SK-N-SH treated with all-trans-retinoic acid at 6 μM for 48 hours (cell line): ENCODE data around the gene SPRING1.
"Not testable (repeated sequence)": the region's sequence is repeated elsewhere in the genome, so short reads cannot be mapped to it uniquely, and the experiment has no call there.

Source experiments
- ATAC-seq: fragments of 200-7000 bp; cut with Tn5 transposase; 3 replicates; pipeline ENCODE4 v1.9.1; 2020; ENCODE audit warnings: mild to moderate bottlenecking, moderate library complexity
- ARNTL ChIP-seq: fragments of 450-650 bp; formaldehyde crosslinking; IDR thresholded peaks from 2 replicates; pipeline ENCODE4 v1.5.0; 2020; ENCODE audit warnings: low read depth, mild to moderate bottlenecking, moderate library complexity, borderline replicate concordance
- BACH2 ChIP-seq: fragments of 250-450 bp; sonication (Bioruptor Pico); IDR thresholded peaks from 2 replicates; pipeline ENCODE4 v1.9.0; 2021; ENCODE audit warnings: mild to moderate bottlenecking, borderline replicate concordance
- CSDC2 ChIP-seq: fragments of 250-450 bp; sonication (Bioruptor Pico); IDR thresholded peaks from 2 replicates; pipeline ENCODE4 v1.5.0; 2020; ENCODE audit warnings: mild to moderate bottlenecking, moderate library complexity
- ESRRG ChIP-seq: fragments of 250-450 bp; sonication (Bioruptor Pico); IDR thresholded peaks from 2 replicates; pipeline ENCODE4 v1.6.1; 2021; ENCODE audit warnings: mild to moderate bottlenecking
- GLIS3 ChIP-seq: fragments of 250-450 bp; sonication (Bioruptor Pico); IDR thresholded peaks from 2 replicates; pipeline ENCODE4 v1.5.0; 2020; ENCODE audit warnings: mild to moderate bottlenecking, moderate library complexity
- ISL1 ChIP-seq: fragments of 250-450 bp; sonication (Bioruptor Pico); IDR thresholded peaks from 2 replicates; pipeline ENCODE4 v2.1.2; 2022; ENCODE audit warnings: mild to moderate bottlenecking, moderate library complexity
- OSR1 ChIP-seq: fragments of 250-450 bp; sonication (Bioruptor Pico); IDR thresholded peaks from 2 replicates; pipeline ENCODE4 v1.8.0; 2022; ENCODE audit warnings: moderate library complexity, mild to moderate bottlenecking, inconsistent platforms
- PATZ1 ChIP-seq: fragments of 250-450 bp; sonication (Bioruptor Pico); IDR thresholded peaks from 2 replicates; pipeline ENCODE4 v1.8.0; 2020; ENCODE audit warnings: mild to moderate bottlenecking, moderate library complexity, borderline replicate concordance
- PPARA ChIP-seq: fragments of 250-450 bp; sonication (Bioruptor Pico); IDR thresholded peaks from 2 replicates; pipeline ENCODE4 v1.5.0; 2020; ENCODE audit warnings: mild to moderate bottlenecking, borderline replicate concordance
- SNAI2 ChIP-seq: fragments of 250-450 bp; sonication (Bioruptor Pico); IDR thresholded peaks from 2 replicates; pipeline ENCODE4 v1.5.0; 2020; ENCODE audit warnings: mild to moderate bottlenecking, moderate library complexity
- TCF4 ChIP-seq: fragments of 250-450 bp; sonication (Bioruptor Pico); IDR thresholded peaks from 2 replicates; pipeline ENCODE4 v1.8.0; 2021; ENCODE audit warnings: mild to moderate bottlenecking, moderate library complexity, borderline replicate concordance
- ZC3H10 ChIP-seq: fragments of 250-450 bp; sonication (Bioruptor Pico); IDR thresholded peaks from 2 replicates; pipeline ENCODE4 v1.5.1; 2021; ENCODE audit warnings: mild to moderate bottlenecking, moderate library complexity
- ZFP3 ChIP-seq: fragments of 250-450 bp; sonication (Bioruptor Pico); IDR thresholded peaks from 2 replicates; pipeline ENCODE4 v1.5.0; 2020; ENCODE audit warnings: mild to moderate bottlenecking, moderate library complexity
- ZFP30 ChIP-seq: fragments of 450-650 bp; formaldehyde crosslinking; IDR thresholded peaks from 2 replicates; pipeline ENCODE4 v1.5.0; 2022; ENCODE audit warnings: mild to moderate bottlenecking, moderate library complexity
- ZNF565 ChIP-seq: fragments of 450-650 bp; formaldehyde crosslinking; conservative IDR thresholded peaks from 2 replicates; pipeline ENCODE4 v1.5.0; 2020; ENCODE audit warnings: low read depth, mild to moderate bottlenecking, moderate library complexity
- ZNF70 ChIP-seq: fragments of 450-650 bp; formaldehyde crosslinking; IDR thresholded peaks from 2 replicates; pipeline ENCODE4 v1.5.0; 2020; ENCODE audit warnings: mild to moderate bottlenecking, moderate library complexity
- ZNF8 ChIP-seq: fragments of 450-650 bp; formaldehyde crosslinking; IDR thresholded peaks from 2 replicates; pipeline ENCODE4 v1.5.0; 2020; ENCODE audit warnings: mild to moderate bottlenecking, moderate library complexity
- TF ChIP-seq, protein P1 (sequence below): fragments of 250-450 bp; sonication (Bioruptor Pico); IDR thresholded peaks from 2 replicates; pipeline ENCODE4 v1.5.1; 2021; ENCODE audit warnings: mild to moderate bottlenecking, moderate library complexity
- TF ChIP-seq, protein P2 (sequence below): fragments of 250-450 bp; sonication (Bioruptor Pico); IDR thresholded peaks from 2 replicates; pipeline ENCODE4 v1.5.1; 2020; ENCODE audit warnings: low read depth, mild to moderate bottlenecking, moderate library complexity
- TF ChIP-seq, protein P3 (sequence below): fragments of 250-450 bp; sonication (Bioruptor Pico); IDR thresholded peaks from 2 replicates; pipeline ENCODE4 v1.5.0; 2020; ENCODE audit warnings: mild to moderate bottlenecking, moderate library complexity

SPRING1 gene

GRCh38 chr12:116745554-116745953 lies 7.7 kb upstream of the SPRING1 start:
- ATAC-seq = no peak
- TF ChIP-seq BACH2 (CRISPR knock-in tag) (no peak), OSR1 (CRISPR knock-in tag) (no peak), ZFP3 (CRISPR knock-in tag) (no peak), ARNTL (CRISPR knock-in tag) (no peak), ZFP30 (no peak), GLIS3 (CRISPR knock-in tag) (no peak), ZC3H10 (CRISPR knock-in tag) (no peak), PATZ1 (CRISPR knock-in tag) (no peak), ISL1 (CRISPR knock-in tag) (no peak), PPARA (no peak), TCF4 (CRISPR knock-in tag) (no peak)
- TF ChIP-seq, protein P1, sequence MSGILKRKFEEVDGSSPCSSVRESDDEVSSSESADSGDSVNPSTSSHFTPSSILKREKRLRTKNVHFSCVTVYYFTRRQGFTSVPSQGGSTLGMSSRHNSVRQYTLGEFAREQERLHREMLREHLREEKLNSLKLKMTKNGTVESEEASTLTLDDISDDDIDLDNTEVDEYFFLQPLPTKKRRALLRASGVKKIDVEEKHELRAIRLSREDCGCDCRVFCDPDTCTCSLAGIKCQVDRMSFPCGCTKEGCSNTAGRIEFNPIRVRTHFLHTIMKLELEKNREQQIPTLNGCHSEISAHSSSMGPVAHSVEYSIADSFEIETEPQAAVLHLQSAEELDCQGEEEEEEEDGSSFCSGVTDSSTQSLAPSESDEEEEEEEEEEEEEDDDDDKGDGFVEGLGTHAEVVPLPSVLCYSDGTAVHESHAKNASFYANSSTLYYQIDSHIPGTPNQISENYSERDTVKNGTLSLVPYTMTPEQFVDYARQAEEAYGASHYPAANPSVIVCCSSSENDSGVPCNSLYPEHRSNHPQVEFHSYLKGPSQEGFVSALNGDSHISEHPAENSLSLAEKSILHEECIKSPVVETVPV (CRISPR knock-in tag) = no peak
- TF ChIP-seq, protein P2, sequence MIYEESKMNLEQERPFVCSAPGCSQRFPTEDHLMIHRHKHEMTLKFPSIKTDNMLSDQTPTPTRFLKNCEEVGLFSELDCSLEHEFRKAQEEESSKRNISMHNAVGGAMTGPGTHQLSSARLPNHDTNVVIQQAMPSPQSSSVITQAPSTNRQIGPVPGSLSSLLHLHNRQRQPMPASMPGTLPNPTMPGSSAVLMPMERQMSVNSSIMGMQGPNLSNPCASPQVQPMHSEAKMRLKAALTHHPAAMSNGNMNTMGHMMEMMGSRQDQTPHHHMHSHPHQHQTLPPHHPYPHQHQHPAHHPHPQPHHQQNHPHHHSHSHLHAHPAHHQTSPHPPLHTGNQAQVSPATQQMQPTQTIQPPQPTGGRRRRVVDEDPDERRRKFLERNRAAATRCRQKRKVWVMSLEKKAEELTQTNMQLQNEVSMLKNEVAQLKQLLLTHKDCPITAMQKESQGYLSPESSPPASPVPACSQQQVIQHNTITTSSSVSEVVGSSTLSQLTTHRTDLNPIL (CRISPR knock-in tag) = no peak
- TF ChIP-seq, protein P3, sequence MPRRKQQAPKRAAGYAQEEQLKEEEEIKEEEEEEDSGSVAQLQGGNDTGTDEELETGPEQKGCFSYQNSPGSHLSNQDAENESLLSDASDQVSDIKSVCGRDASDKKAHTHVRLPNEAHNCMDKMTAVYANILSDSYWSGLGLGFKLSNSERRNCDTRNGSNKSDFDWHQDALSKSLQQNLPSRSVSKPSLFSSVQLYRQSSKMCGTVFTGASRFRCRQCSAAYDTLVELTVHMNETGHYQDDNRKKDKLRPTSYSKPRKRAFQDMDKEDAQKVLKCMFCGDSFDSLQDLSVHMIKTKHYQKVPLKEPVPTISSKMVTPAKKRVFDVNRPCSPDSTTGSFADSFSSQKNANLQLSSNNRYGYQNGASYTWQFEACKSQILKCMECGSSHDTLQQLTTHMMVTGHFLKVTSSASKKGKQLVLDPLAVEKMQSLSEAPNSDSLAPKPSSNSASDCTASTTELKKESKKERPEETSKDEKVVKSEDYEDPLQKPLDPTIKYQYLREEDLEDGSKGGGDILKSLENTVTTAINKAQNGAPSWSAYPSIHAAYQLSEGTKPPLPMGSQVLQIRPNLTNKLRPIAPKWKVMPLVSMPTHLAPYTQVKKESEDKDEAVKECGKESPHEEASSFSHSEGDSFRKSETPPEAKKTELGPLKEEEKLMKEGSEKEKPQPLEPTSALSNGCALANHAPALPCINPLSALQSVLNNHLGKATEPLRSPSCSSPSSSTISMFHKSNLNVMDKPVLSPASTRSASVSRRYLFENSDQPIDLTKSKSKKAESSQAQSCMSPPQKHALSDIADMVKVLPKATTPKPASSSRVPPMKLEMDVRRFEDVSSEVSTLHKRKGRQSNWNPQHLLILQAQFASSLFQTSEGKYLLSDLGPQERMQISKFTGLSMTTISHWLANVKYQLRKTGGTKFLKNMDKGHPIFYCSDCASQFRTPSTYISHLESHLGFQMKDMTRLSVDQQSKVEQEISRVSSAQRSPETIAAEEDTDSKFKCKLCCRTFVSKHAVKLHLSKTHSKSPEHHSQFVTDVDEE (CRISPR knock-in tag) = no peak

DNA sequence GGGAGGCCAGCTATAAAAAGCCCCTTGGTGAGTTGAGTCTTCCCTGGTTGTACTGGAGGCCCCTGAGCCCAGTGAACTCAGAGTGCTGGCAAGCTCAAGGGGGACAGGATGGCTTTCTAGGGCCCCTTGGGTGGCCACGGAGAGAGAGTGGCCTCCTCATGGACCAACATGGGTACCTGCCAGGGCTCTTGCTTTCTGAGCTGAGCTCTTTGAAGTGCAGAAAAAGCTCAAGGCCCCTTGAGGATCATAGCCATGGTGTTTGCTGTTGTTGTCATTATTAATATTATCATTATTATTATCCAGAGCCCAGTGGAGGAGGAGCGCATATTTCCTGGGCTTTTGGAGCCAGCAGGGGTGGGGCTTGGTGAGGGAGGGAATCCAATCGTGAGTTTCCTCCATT lies 6.9 kb upstream of the SPRING1 start:
- no peak for TF ChIP-seq ZFP30
- TF ChIP-seq ZNF70 (CRISPR knock-in tag) = no peak
- TF ChIP-seq OSR1 (CRISPR knock-in tag) = no peak
- no peak for TF ChIP-seq ZNF8 (CRISPR knock-in tag)
- no peak for TF ChIP-seq ZNF565 (CRISPR knock-in tag)
- no peak for ATAC-seq

GRCh38 chr12:116742787-116743186 lies 4.9 kb upstream of the SPRING1 start:
- ATAC-seq = not testable (repeated sequence)

- TF ChIP-seq BACH2 (CRISPR knock-in tag) = no peak
- TF ChIP-seq, all 23 proteins: peak for 0
- no peak for ATAC-seq
These were observed 1.6 kb upstream of the SPRING1 start for GRCh38 chr12:116739381-116739887.

DNA sequence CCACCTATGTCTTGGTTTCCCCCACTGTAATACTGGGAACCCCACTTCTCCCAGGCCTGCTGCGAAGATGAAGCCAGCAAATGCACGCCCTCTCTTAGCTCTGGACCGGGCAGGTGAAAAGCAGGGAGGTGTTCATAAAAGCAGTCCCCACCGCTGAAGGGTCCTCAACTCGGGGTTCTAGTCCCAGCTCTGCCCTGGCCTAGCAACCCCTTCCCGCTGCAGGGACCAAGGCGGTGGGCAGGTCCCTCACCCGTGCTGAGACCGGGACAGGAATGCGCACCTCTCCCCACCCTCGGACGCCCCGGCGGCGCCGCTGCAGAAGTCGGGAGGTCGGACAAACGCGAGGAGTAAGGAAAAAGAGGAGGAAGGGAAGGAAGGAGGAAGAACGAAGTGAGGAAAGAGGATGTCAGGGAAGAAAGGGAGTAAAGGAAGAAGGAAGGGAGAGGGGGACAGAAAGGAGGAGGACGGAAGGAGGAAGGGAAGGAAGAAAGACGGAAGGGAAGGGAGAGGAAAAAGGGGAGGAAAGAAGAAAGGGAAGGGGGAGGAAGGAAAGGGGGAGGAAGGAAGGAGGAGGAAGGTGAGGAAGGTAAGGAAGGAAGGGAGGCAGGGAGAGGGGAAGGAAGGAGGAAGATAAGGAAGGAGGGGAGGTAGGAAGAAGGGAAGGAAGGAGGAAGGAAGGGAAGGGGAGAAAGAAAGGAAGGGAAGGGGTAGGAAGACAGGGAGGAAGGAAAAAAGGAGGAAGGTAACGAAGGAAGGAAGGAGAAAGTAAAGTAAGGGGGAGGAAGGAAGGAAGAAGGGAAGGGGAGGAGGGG lies 701 bp downstream of the SPRING1 start:
- ATAC-seq = no peak
- TF ChIP-seq CSDC2 (CRISPR knock-in tag) (no peak), ZFP30 (no peak), ZNF8 (CRISPR knock-in tag) (no peak), ARNTL (CRISPR knock-in tag) (no peak), ZNF565 (CRISPR knock-in tag) (no peak), PATZ1 (CRISPR knock-in tag) (no peak), GLIS3 (CRISPR knock-in tag) (no peak), ISL1 (CRISPR knock-in tag) (no peak), ESRRG (CRISPR knock-in tag) (no peak), ZNF70 (CRISPR knock-in tag) (no peak), SNAI2 (CRISPR knock-in tag) (no peak), BACH2 (CRISPR knock-in tag) (no peak), PPARA (no peak), TCF4 (CRISPR knock-in tag) (no peak)
- TF ChIP-seq, protein P3 (CRISPR knock-in tag) = no peak
